Measurements from ENCODE around the gene EXOSC10. TPM values are rescaled to one million over a fixed set of nuclear protein-coding genes. Genes with fewer than 3 reads are reported as not detected.
"Not testable (repeated sequence)": the region's sequence is repeated elsewhere in the genome, so short reads cannot be mapped to it uniquely, and the experiment has no call there.

The EXOSC10 gene
- total RNA-seq, 1 experiment from 2014 or later, result 124 TPM

- DNase-seq, result no peak
- Histone ChIP-seq H3K36me3 (replicated peaks; ENCODE audit: control insufficient read depth, insufficient read depth, low read length) (peaks cover 2% of the 10 kb centered on the region; the same call in 1 of the 2 replicates), H3K4me3 (ENCODE audit: insufficient read depth, low read depth, low read length) (no peak overlapping the region)
Observed at GRCh38 chr1:11031624-11032262, 67.9 kb downstream of the EXOSC10 start.

GRCh38 chr1:11030865-11031264 lies 68.8 kb downstream of the EXOSC10 start:
- Histone ChIP-seq H3K27me3 (ENCODE audit: control insufficient read depth, insufficient read depth, low read length) (no peaks in the 10 kb centered on the region), H3K4me3 (ENCODE audit: insufficient read depth, low read depth, low read length) (no peak overlapping the region), H3K36me3 (replicated peaks; ENCODE audit: control insufficient read depth, insufficient read depth, low read length) (peaks cover 4% of the 10 kb centered on the region)
- no peak for DNase-seq

More at GRCh38 chr1:11031624-11032262, 67.9 kb downstream of the EXOSC10 start:
- H3K27me3 ChIP-seq (ENCODE audit: control insufficient read depth, insufficient read depth, low read length), result no peaks in the 10 kb centered on the region

- Histone ChIP-seq H3K36me3 (replicated peaks; ENCODE audit: control insufficient read depth, insufficient read depth, low read length) (peaks cover 11% of the 10 kb centered on the region), H3K4me3 (ENCODE audit: insufficient read depth, low read depth, low read length) (no peak overlapping the region), H3K27me3 (ENCODE audit: control insufficient read depth, insufficient read depth, low read length) (no peaks in the 10 kb centered on the region)
- no peak for DNase-seq
Observed at GRCh38 chr1:11028018-11028417, 71.7 kb downstream of the EXOSC10 start.

GRCh38 chr1:11027316-11027715 lies 72.4 kb downstream of the EXOSC10 start:
- no peak for DNase-seq
- Histone ChIP-seq H3K36me3 (replicated peaks; ENCODE audit: control insufficient read depth, insufficient read depth, low read length) (peaks cover 14% of the 10 kb centered on the region), H3K4me3 (ENCODE audit: insufficient read depth, low read depth, low read length) (no peak overlapping the region), H3K27me3 (ENCODE audit: control insufficient read depth, insufficient read depth, low read length) (no peaks in the 10 kb centered on the region)

- Histone ChIP-seq H3K36me3 (replicated peaks; ENCODE audit: control insufficient read depth, insufficient read depth, low read length) (peaks cover 18% of the 10 kb centered on the region), H3K27me3 (ENCODE audit: control insufficient read depth, insufficient read depth, low read length) (no peaks in the 10 kb centered on the region), H3K4me3 (ENCODE audit: insufficient read depth, low read depth, low read length) (no peak overlapping the region)
- no peak for DNase-seq
Observed at GRCh38 chr1:11026903-11027302, 72.8 kb downstream of the EXOSC10 start.

DNA sequence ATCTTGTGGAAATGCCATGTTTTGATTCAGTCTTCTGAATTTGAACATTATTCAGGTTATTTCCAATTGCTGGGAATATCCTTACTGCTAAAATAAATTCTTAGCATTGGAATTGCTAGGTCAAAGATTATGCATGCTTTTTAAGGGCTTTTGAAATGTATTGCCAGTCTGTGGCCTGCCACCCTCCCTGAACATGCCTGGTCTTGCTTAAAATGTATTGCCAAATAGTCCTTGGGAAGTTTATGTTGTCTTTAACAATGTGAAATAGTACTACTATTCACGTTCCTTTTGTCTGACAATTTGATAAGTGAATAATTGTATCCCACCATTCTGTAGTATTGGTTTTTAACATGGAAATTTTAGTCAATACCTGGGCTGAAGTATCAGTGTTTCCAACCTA lies 73.6 kb downstream of the EXOSC10 start:
- peaks cover 22% of the 10 kb centered on the region for H3K36me3 ChIP-seq (replicated peaks; ENCODE audit: control insufficient read depth, insufficient read depth, low read length)
- no peak for DNase-seq
- H3K4me3 ChIP-seq (ENCODE audit: insufficient read depth, low read depth, low read length), result no peak overlapping the region
- no peaks in the 10 kb centered on the region for H3K27me3 ChIP-seq (ENCODE audit: control insufficient read depth, insufficient read depth, low read length)

GRCh38 chr1:11025618-11026017 lies 74.1 kb downstream of the EXOSC10 start:
- H3K27me3 ChIP-seq (ENCODE audit: control insufficient read depth, insufficient read depth, low read length), result no peaks in the 10 kb centered on the region
- no peak overlapping the region for H3K4me3 ChIP-seq (ENCODE audit: insufficient read depth, low read depth, low read length)
- DNase-seq, result no peak
- H3K36me3 ChIP-seq (replicated peaks; ENCODE audit: control insufficient read depth, insufficient read depth, low read length), result peaks cover 26% of the 10 kb centered on the region

- Histone ChIP-seq H3K36me3 (replicated peaks; ENCODE audit: control insufficient read depth, insufficient read depth, low read length) (peaks cover 26% of the 10 kb centered on the region), H3K27me3 (ENCODE audit: control insufficient read depth, insufficient read depth, low read length) (no peaks in the 10 kb centered on the region), H3K4me3 (ENCODE audit: insufficient read depth, low read depth, low read length) (no peak overlapping the region)
- DNase-seq, result no peak
Observed at GRCh38 chr1:11024874-11025203, 74.8 kb downstream of the EXOSC10 start.

- Histone ChIP-seq H3K36me3 (replicated peaks; ENCODE audit: control insufficient read depth, insufficient read depth, low read length) (peaks cover 27% of the 10 kb centered on the region), H3K4me3 (ENCODE audit: insufficient read depth, low read depth, low read length) (no peak overlapping the region), H3K27me3 (ENCODE audit: control insufficient read depth, insufficient read depth, low read length) (no peaks in the 10 kb centered on the region)
- no peak for DNase-seq
Observed at GRCh38 chr1:11024154-11024873, 75.4 kb downstream of the EXOSC10 start.

DNA sequence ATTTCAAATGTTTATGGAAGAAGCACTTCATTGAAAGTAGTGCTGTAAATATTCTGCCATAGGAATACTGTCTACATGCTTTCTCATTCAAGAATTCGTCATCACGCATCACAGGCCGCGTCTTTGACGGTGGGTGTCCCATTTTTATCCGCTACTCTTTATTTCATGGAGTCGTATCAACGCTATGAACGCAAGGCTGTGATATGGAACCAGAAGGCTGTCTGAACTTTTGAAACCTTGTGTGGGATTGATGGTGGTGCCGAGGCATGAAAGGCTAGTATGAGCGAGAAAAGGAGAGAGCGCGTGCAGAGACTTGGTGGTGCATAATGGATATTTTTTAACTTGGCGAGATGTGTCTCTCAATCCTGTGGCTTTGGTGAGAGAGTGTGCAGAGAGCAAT lies 76.5 kb downstream of the EXOSC10 start:
- DNase-seq, result no peak
- Histone ChIP-seq H3K27me3 (ENCODE audit: control insufficient read depth, insufficient read depth, low read length) (no peaks in the 10 kb centered on the region), H3K36me3 (replicated peaks; ENCODE audit: control insufficient read depth, insufficient read depth, low read length) (peaks cover 37% of the 10 kb centered on the region), H3K4me3 (ENCODE audit: insufficient read depth, low read depth, low read length) (no peak overlapping the region)

DNA sequence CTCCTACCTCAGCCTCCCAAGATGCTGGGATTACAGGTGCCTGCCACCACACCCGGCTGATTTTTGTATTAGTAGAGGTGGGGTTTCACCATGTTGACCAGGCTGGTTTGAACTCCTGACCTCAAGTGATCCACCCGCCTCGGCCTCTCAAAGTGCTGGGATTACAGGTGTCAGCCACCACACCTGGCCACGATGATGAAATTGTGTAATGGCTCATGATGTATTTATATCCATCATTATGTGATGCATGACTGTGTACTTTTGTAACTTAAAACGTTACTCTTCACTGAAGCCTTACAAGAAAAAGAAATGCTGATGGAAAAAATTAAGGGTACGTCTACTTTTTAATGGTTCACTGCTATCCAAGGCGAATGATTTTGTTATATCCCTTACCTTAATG lies 79.7 kb downstream of the EXOSC10 start:
- DNase-seq, result no peak
- Histone ChIP-seq H3K36me3 (replicated peaks; ENCODE audit: control insufficient read depth, insufficient read depth, low read length) (peaks cover 41% of the 10 kb centered on the region), H3K4me3 (ENCODE audit: insufficient read depth, low read depth, low read length) (no peak overlapping the region), H3K27me3 (ENCODE audit: control insufficient read depth, insufficient read depth, low read length) (no peaks in the 10 kb centered on the region)

DNA sequence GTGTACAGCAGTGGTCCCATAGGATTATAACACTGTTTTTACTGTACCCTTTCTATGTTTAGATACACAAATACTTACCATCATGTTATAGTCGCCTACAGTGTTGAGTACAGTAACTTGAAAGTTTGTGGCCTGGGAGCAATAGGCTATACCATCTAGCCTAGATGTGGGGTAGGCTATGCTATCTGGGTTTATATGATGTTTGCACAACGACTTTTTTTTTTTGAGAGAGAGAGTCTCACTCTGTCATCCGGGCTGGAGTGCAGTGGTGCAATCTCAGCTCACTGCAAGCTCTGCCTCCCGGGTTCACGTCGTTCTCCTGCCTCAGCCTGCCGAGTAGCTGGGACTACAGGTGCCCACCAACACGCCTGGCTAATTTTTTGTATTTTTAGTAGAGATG lies 80.3 kb downstream of the EXOSC10 start:
- not testable (repeated sequence) for H3K4me3 ChIP-seq (ENCODE audit: insufficient read depth, low read depth, low read length); H3K27me3 ChIP-seq (ENCODE audit: control insufficient read depth, insufficient read depth, low read length); DNase-seq
- peaks cover 42% of the 10 kb centered on the region for H3K36me3 ChIP-seq (replicated peaks; ENCODE audit: control insufficient read depth, insufficient read depth, low read length)

Other genes with a start within 250 kb of the EXOSC10 start
- gene TARDBP, start 87.2 kb downstream of the EXOSC10 start, total RNA-seq (2014; rRNA removed; shearing (Covaris generic)), result 91.4 and 96.7 TPM in 2 replicates
- 0.17 and 0.63 TPM in 2 replicates for gene MASP2, start 52.6 kb downstream of the EXOSC10 start, total RNA-seq (2014; rRNA removed; shearing (Covaris generic))
- gene SRM, start 39.9 kb downstream of the EXOSC10 start, total RNA-seq (2014; rRNA removed; shearing (Covaris generic)), result 110 and 111 TPM in 2 replicates
- not detected in 2 replicates for gene ANGPTL7, start 89.5 kb upstream of the EXOSC10 start, total RNA-seq (2014; rRNA removed; shearing (Covaris generic))
- gene MTOR, start 162.7 kb upstream of the EXOSC10 start, total RNA-seq (2014; rRNA removed; shearing (Covaris generic)), result 74.4 and 83.6 TPM in 2 replicates
- gene UBIAD1, start 173.3 kb upstream of the EXOSC10 start, total RNA-seq (2014; rRNA removed; shearing (Covaris generic)), result 26.2 and 27.6 TPM in 2 replicates